GM18909 (cell line): ENCODE results near the gene VCL.
"Not testable (repeated sequence)": the region's sequence is repeated elsewhere in the genome, so short reads cannot be mapped to it uniquely, and the experiment has no call there.

Experiments
- ATAC-seq: cut with Tn5 transposase; IDR thresholded peaks from one replicate; pipeline ENCODE4 v1.9.1; 2021; ENCODE audit warnings: mild to moderate bottlenecking; ENCODE audit not compliant: unreplicated experiment, poor library complexity

The VCL gene

GRCh38 chr10:74000244-74000643, 2.3 kb downstream of the VCL start:
- ATAC-seq = not testable (repeated sequence)

- no peak for ATAC-seq
Observed at GRCh38 chr10:74000892-74001669, 3.2 kb downstream of the VCL start.

GRCh38 chr10:74006269-74006668, 8.4 kb downstream of the VCL start:
- ATAC-seq = no peak

GRCh38 chr10:74008212-74008731, 10.4 kb downstream of the VCL start:
- no peak for ATAC-seq

- ATAC-seq = no peak
Observed at GRCh38 chr10:74011017-74011416, 13.1 kb downstream of the VCL start.

- no peak for ATAC-seq
Observed at GRCh38 chr10:74011770-74012169, 13.9 kb downstream of the VCL start.

- ATAC-seq = no peak
Observed at GRCh38 chr10:74012480-74012879, 14.6 kb downstream of the VCL start.

GRCh38 chr10:74013004-74013403, 15.1 kb downstream of the VCL start:
- ATAC-seq = no peak

GRCh38 chr10:74014574-74014973, 16.7 kb downstream of the VCL start:
- not testable (repeated sequence) for ATAC-seq

GRCh38 chr10:74018241-74018640, 20.3 kb downstream of the VCL start:
- no peak for ATAC-seq

- no peak for ATAC-seq
Observed at GRCh38 chr10:74021248-74022055, 23.5 kb downstream of the VCL start.

GRCh38 chr10:74022926-74023629, 25.2 kb downstream of the VCL start:
- no peak for ATAC-seq

- ATAC-seq = no peak
Observed at GRCh38 chr10:74024600-74024999, 26.7 kb downstream of the VCL start.

GRCh38 chr10:74025380-74025978, 27.6 kb downstream of the VCL start:
- ATAC-seq = no peak

- no peak for ATAC-seq
Observed at GRCh38 chr10:74026428-74027015, 28.6 kb downstream of the VCL start.

GRCh38 chr10:74027702-74028101, 29.8 kb downstream of the VCL start:
- no peak for ATAC-seq

- no peak for ATAC-seq
Observed at GRCh38 chr10:74029943-74030342, 32.0 kb downstream of the VCL start.

GRCh38 chr10:74032208-74032607, 34.3 kb downstream of the VCL start:
- ATAC-seq = not testable (repeated sequence)

- no peak for ATAC-seq
Observed at GRCh38 chr10:74032900-74033655, 35.2 kb downstream of the VCL start.
